HFF-Myc (cell line): ENCODE results near the gene FAM227A.
"Not testable (repeated sequence)": the region's sequence is repeated elsewhere in the genome, so short reads cannot be mapped to it uniquely, and the experiment has no call there.

ENCODE experiments used
- DNase-seq: peaks from one replicate; pipeline ENCODE4 v3.0.0-alpha.2; 2011; ENCODE audit warnings: low read depth; ENCODE audit errors: extremely low read depth
- H3K4me3 ChIP-seq: replicated peaks from 2 replicates; pipeline ENCODE4 v1.5.1; 2011; ENCODE audit warnings: low read depth, mild to moderate bottlenecking, control low read depth, low read length
- CTCF ChIP-seq: IDR thresholded peaks from 2 replicates; pipeline ENCODE4 v1.5.1; 2012; ENCODE audit warnings: mild to moderate bottlenecking, low read depth, low read length, control low read depth; ENCODE audit errors: missing control alignments

Gene FAM227A

GRCh38 chr22:38599466-38599865, 56.7 kb downstream of the FAM227A start:
- no peak for TF ChIP-seq CTCF
- DNase-seq, result no peak
- no peak overlapping the region for H3K4me3 ChIP-seq

DNA sequence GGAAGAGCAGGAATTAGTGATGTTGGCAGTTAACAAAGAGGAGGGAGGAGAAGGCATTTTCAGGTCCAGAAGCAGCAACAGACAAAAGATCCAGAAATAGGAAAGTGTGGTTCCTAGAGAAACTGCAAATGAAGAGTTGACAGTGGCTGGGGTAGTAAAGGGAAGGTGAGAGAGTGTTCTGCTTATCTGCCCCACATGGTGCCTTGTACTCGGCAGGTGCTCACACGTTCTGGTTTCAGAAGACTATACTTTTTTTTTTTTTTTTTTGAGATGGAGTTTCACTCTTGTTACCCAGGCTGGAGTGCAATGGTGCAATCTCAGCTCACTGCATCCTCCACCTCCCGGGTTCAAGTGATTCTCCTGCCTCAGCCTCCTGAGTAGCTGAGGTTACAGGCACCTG, 73.3 kb downstream of the FAM227A start:
- not testable (repeated sequence) for H3K4me3 ChIP-seq, DNase-seq

DNA sequence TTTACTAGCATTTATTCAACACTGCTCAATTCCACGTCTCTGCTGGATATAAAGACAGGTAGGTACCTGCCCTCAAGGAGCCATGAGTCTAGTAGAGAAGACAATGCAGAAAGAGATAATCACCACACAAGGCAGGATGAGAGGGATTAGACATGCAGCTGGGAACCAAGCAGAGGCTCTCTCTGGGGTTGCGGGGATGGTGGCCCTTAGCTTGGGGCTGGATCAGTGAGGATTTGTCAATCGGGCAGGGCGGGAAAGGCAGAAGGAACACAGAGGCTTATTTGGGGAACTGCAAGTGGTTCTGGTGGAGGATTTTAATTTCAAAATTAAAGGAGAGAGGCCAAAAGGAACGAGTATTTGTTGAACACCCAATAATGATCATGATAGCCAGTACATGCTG, 77.7 kb downstream of the FAM227A start:
- DNase-seq, result no peak
- TF ChIP-seq CTCF, result no peak
- H3K4me3 ChIP-seq, result no peak overlapping the region

DNA sequence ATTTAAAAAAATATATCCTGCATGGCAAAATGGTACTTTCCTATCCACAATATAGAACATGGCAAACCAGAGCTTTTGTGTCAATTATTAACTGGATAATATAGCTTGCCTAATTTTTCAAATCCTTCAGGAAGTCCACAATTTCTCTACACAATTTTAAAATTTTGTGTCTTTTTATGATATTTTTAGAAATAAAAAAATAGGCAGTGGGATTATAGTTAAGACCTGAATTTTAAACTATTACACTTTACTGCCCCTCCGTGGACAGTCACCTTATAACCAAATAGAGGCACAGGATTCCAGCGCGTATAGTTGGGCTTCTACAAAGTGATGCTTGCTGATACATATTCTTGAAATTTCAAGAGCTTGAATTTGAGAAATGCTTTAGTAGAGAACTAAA, 84.1 kb downstream of the FAM227A start:
- H3K4me3 ChIP-seq, result no peak overlapping the region
- peak; percentile 46 for TF ChIP-seq CTCF
- DNase-seq, result no peak

GRCh38 chr22:38570779-38571364, 85.3 kb downstream of the FAM227A start:
- TF ChIP-seq CTCF, result no peak
- no peak for DNase-seq
- H3K4me3 ChIP-seq, result peak overlapping the region; percentile 58

DNA sequence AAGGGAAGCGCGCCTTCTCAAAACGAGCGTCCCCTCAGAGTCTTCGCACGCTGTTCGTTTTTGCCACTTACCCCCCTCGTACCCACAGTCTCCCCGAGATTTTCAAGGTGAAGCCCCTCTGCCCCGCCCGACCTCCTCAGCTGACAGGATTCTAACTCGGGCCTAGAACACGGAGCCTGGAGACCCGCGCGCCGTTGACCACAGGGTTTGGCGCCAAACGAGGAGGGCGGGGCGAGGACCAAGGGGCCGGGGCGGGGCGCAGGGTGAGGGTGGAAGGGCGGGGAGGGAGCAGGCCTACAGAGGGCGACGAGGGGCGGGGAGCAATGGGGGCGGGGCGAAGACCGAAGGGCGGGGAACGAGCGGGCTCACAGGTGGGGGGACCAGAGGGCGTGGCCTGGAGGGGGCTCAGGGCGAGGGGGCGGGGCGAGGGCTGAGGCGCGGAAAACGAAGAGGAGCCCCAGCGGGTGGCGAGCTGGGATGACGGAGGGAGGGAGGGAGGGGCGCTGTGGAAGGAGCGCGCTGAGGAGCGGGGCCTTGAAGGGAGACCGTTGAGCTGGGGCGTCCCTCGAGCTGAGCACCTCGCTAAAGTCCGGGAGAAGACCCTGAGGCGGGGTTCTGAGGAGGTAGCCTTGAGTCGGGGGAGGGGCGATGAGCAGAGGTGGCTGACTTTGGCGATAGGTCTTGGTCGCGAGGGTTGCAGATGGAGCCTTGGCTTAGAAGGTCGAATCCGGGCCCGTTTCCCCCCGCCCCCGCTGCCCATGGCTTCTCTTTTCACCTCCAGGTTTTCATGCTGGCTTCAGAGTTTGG, 86.0 kb downstream of the FAM227A start, which contains the start of gene DMC1:
TSS of gene DMC1 (minus strand) at position 212 of the 807 bp plus-strand sequence. CDS start 1,927 bp downstream, outside the sequence.
- TF ChIP-seq CTCF, result no peak
- DNase-seq, result peak; percentile 63
- peak within 1 kb of the TSS; percentile 58 for H3K4me3 ChIP-seq

DNA sequence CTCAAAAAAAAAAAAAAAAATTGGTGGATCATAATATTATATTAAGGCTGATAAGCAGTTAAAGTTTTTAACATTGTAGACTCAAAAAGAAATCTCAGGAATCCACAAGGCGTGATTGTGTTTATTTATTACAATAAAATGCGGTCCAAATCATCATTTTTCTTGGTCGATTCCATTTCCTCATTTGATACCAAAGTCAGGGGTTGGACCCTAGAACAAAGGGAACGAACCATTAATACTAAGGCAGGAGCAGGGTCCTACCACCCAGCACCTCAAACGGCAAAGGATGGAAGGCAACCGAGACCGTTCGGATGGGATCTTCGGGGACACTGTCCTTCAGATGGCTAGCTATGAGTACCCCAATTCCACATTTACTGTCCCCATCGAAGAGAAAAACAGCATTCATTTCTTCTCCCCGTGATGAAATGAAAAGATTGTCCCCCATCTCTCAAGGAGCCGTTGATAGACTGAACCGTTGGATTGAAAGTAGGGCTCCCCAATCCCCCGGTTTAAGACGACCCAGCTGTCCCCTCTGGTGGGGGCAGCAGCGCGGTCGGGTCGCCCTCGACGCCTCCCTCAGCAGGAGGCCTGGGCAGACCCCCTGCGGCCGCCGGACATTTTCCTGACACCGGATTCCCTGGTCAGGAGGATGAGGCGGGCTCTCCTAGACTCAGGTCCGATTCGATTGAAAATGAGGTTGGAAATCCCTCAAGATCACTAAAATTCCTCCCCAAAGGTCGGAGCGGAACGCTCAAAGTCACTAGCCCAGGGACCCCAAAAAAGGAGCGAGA, 86.8 kb downstream of the FAM227A start:
- peak overlapping the region; percentile 55 for H3K4me3 ChIP-seq
- DNase-seq, result no peak
- TF ChIP-seq CTCF, result no peak
